K562 (cell line): ENCODE measurements around the gene BPHL. TPM values are rescaled to one million over a fixed set of nuclear protein-coding genes. Genes with fewer than 3 reads are reported as not detected.

Source experiments
- ATAC-seq: fragments of 200-7000 bp; cut with Tn5 transposase; 3 replicates; pipeline ENCODE4 v1.9.1; 2020; ENCODE audit warnings: moderate library complexity
- Bru-seq: library from RNA; stranded (reverse); fragments of 400-500 nt; gene quantifications from one replicate; lab custom pipeline; 2021; lab: Mats Ljungman, UMichigan
- BruChase-seq, 2 experiments: library from RNA; stranded (reverse); fragments of 400-500 nt; gene quantifications; one replicate each; lab custom pipeline; 2021; lab: Mats Ljungman, UMichigan
- BruUV-seq: library from RNA; stranded (reverse); fragments of 400-500 nt; replicated peaks from 2 replicates; lab custom pipeline; 2021; lab: Mats Ljungman, UMichigan
- CTCF ChIA-PET: fragments of 300-600 bp; formaldehyde crosslinking; extraction: SDS; loops from one replicate; lab custom pipeline; 2021; ENCODE audit warnings: low intra/inter-chr PET ratio; lab: Yijun Ruan, JAX
- POLR2A ChIA-PET: fragments of 300-600, 350-650 bp; sonication (Branson Sonifier 250); formaldehyde crosslinking; extraction: SDS; loops from one replicate; lab custom pipeline; 2021; ENCODE audit warnings: antibody characterized with exemption, inconsistent platforms; lab: Yijun Ruan, JAX
- DNase-seq, 4 experiments: peaks; one replicate each; pipeline versions ENCODE4 v3.0.0 to v3.0.0-alpha.2; 2011 to 2018; ENCODE audit warnings: low spot score in 3 of 4, mixed read lengths in 3 of 4; ENCODE audit errors: extremely low read depth in 1 of 4
- FAIRE-seq: peaks from 2 replicates; lab custom pipeline; 2011; peaks lifted over from hg19 to GRCh38; lab: Jason Lieb, UNC
- H2AFZ ChIP-seq: 2 replicates; pipeline ENCODE4 v1.6.0; 2011; ENCODE audit warnings: low read depth, low read length, control low read depth, inconsistent platforms
- H3K27ac ChIP-seq: fragments of 200-600 bp; 3 replicates; pipeline ENCODE4 v1.8.0; 2011; ENCODE audit warnings: low read depth, mild to moderate bottlenecking, control low read depth, inconsistent platforms, low read length, moderate library complexity, mixed read lengths; ENCODE audit errors: extremely low read depth
- H3K27me3 ChIP-seq, 2 experiments: fragments of 300-600 bp in 1 of 2; 2 replicates in 1 of 2; 3 replicates in 1 of 2; pipeline versions ENCODE4 v1.6.0 to v1.8.0; 2011; ENCODE audit warnings: inconsistent platforms in 2 of 2, low read length in 2 of 2, mild to moderate bottlenecking in 1 of 2, mixed read lengths in 1 of 2, moderate library complexity in 1 of 2; ENCODE audit not compliant: control insufficient read depth in 2 of 2, insufficient read depth in 2 of 2
- H3K36me3 ChIP-seq: fragments of 300-600 bp; 3 replicates; pipeline ENCODE4 v1.8.0; 2011; ENCODE audit warnings: mild to moderate bottlenecking, low read length, inconsistent platforms; ENCODE audit not compliant: control insufficient read depth, insufficient read depth
- H3K4me1 ChIP-seq, 2 experiments: fragments of 200-600 bp in 1 of 2; replicated peaks in 1 of 2; 2 replicates in 1 of 2; 3 replicates in 1 of 2; pipeline versions ENCODE4 v1.5.1 to v1.8.0; 2011; ENCODE audit warnings: inconsistent platforms in 2 of 2, low read length in 2 of 2, mild to moderate bottlenecking in 1 of 2, mixed read lengths in 1 of 2, moderate library complexity in 1 of 2; ENCODE audit not compliant: control insufficient read depth in 2 of 2, insufficient read depth in 2 of 2
- H3K4me2 ChIP-seq: 2 replicates; pipeline ENCODE4 v1.6.1; 2011; ENCODE audit warnings: low read length, control low read depth, inconsistent platforms, mixed read lengths; ENCODE audit not compliant: insufficient read depth
- H3K4me3 ChIP-seq: fragments of 200-600 bp; sonication (generic), shearing (Covaris generic); 2 replicates; pipeline ENCODE4 v1.5.1; 2016; ENCODE audit warnings: control low read depth, inconsistent platforms
- H3K79me2 ChIP-seq: fragments of 200-600 bp; 3 replicates; pipeline ENCODE4 v1.8.0; 2011; ENCODE audit warnings: low read length, inconsistent platforms; ENCODE audit not compliant: control insufficient read depth, insufficient read depth
- H3K9ac ChIP-seq, 2 experiments: 2 replicates each; pipeline versions ENCODE4 v1.6.0 to v1.6.1; 2011; ENCODE audit warnings: low read depth in 2 of 2, low read length in 2 of 2, control low read depth in 1 of 2, inconsistent platforms in 1 of 2, mild to moderate bottlenecking in 1 of 2, mixed read lengths in 1 of 2; ENCODE audit not compliant: insufficient read depth in 1 of 2
- H3K9me1 ChIP-seq: one replicate; pipeline ENCODE4 v1.6.0; 2011; ENCODE audit warnings: inconsistent platforms, mild to moderate bottlenecking, low read length, moderate library complexity; ENCODE audit not compliant: control insufficient read depth, insufficient read depth
- H3K9me3 ChIP-seq: replicated peaks from 2 replicates; pipeline ENCODE4 v1.5.1; 2011; ENCODE audit warnings: low read depth, low read length, inconsistent platforms; ENCODE audit not compliant: control insufficient read depth, insufficient read depth
- H4K20me1 ChIP-seq: replicated peaks from 2 replicates; pipeline ENCODE4 v1.6.1; 2011; ENCODE audit warnings: low read length, inconsistent platforms, mixed read lengths; ENCODE audit not compliant: control insufficient read depth, insufficient read depth
- PRPF4 ChIP-seq: fragments of 200-400 bp; formaldehyde crosslinking; IDR thresholded peaks from one replicate; pipeline ENCODE4 v1.6.1; 2017; ENCODE audit warnings: low read length, low read depth, mild to moderate bottlenecking; ENCODE audit not compliant: insufficient read depth, poor library complexity, severe bottlenecking
- ZNF57 ChIP-seq: fragments of 450-650 bp; formaldehyde crosslinking; IDR thresholded peaks from 2 replicates; pipeline ENCODE4 v1.4.0; 2020; ENCODE audit warnings: mild to moderate bottlenecking, moderate library complexity
- WGBS: fragments of 100-300 bp; shearing (Covaris generic); methylation state at CpG from one replicate; pipeline ENCODE4 v1.1.6; 2016; ENCODE audit warnings: low coverage, mixed read lengths; ENCODE audit not compliant: insufficient coverage; ENCODE audit errors: missing lambda C conversion rate; 5-methylcytosine and 5-hydroxymethylcytosine counted together
- in situ Hi-C: fragments of 300-500 bp; cut with MboI; formaldehyde crosslinking; loops from 4 replicates; pipeline ENCODE4 v1.15.0; 2018; ENCODE audit warnings: inconsistent platforms, mixed read lengths
- intact Hi-C: fragments of 100-400 bp; cut with micrococcal nuclease; formaldehyde crosslinking; loops from 2 replicates; pipeline ENCODE4 v1.14.2; 2022
- long read RNA-seq, 3 experiments: library from polyadenylated mRNA in 2 of 3; library from RNA in 1 of 3; unstranded in 2 of 3; stranded (forward) in 1 of 3; transcript quantifications; one replicate each; pipeline ENCODE4 v2.0.0, GENCODE V29; 2019 to 2022
- polyA minus RNA-seq, 3 experiments: library from RNA; depleted of rRNA, polyadenylated mRNA; stranded (reverse); fragments of >200 nt; gene quantifications; 2 replicates each; pipeline ENCODE4 v1.2.3, GENCODE V29; 2011
- polyA plus RNA-seq, 8 experiments: library from polyadenylated mRNA; depleted of rRNA in 4 of 8; stranded (reverse) in 5 of 8; unstranded in 3 of 8; fragments of >200 nt; fragmentation: Nextera tagmentation in 2 of 8; fragmentation: Illumina TruSeq in 1 of 8; extraction: Ambion mirVana in 2 of 8; extraction: Trizol in 1 of 8; gene quantifications; 2 replicates each; pipeline versions ENCODE4 v1.2.1 to v1.2.3, GENCODE V29; 2011 to 2014; ENCODE audit warnings: inconsistent platforms in 1 of 8, missing spikeins in 1 of 8
- total RNA-seq, 7 experiments: library from RNA; depleted of rRNA in 6 of 7; stranded (reverse); fragments of >200 nt in 6 of 7; fragmentation: Illumina TruSeq in 2 of 7; extraction: Trizol in 2 of 7; gene quantifications; 2 replicates each; pipeline versions ENCODE4 v1.2.1 to v1.2.3, GENCODE V29; 2011 to 2021; ENCODE audit warnings: low replicate concordance in 1 of 7
- TF ChIP-seq, protein P1 (sequence below), 2 experiments: fragments of 450-650 bp; IDR thresholded peaks; 2 replicates each; pipeline ENCODE4 v1.6.1; 2016; ENCODE audit warnings: mild to moderate bottlenecking in 2 of 2, borderline replicate concordance in 1 of 2, low read depth in 1 of 2, moderate library complexity in 1 of 2
- TF ChIP-seq, protein P2 (sequence below): sonication (generic); formaldehyde crosslinking; IDR thresholded peaks from 2 replicates; pipeline ENCODE4 v1.8.1; 2022; ENCODE audit warnings: missing genetic modification reagents

The BPHL gene
- 15.8 and 23.9 TPM in 2 replicates for total RNA-seq (2011; cell fraction: chromatin; rRNA removed; ENCODE audit: low replicate concordance)
- 10.9 and 11.7 TPM in 2 replicates for total RNA-seq (2011; cell fraction: nucleolus; rRNA removed)
- 18.0 and 24.7 TPM in 2 replicates for total RNA-seq (2011; cell fraction: nucleoplasm; rRNA removed)
- total RNA-seq (2014; rRNA removed) (4.1 and 6.3 TPM in 2 replicates), total RNA-seq (2014; rRNA removed; fragmentation: Illumina TruSeq; extraction: Trizol) (8.5 and 9.8 TPM in 2 replicates), total RNA-seq (2015; rRNA removed; fragmentation: Illumina TruSeq; extraction: Trizol) (7.1 and 8.2 TPM in 2 replicates), total RNA-seq (2021) (10.3 and 10.4 TPM in 2 replicates), polyA plus RNA-seq (2011; rRNA removed) (14.0 and 17.4 TPM in 2 replicates), polyA plus RNA-seq (2014; fragmentation: Illumina TruSeq; extraction: Trizol) (6.6 and 8.2 TPM in 2 replicates), polyA plus RNA-seq (2014; fragmentation: Nextera tagmentation; extraction: Ambion mirVana) (1 to 10 TPM; 3.5 to 9.3 TPM), polyA plus RNA-seq (2014; rRNA removed) (6.3 and 8.1 TPM in 2 replicates), polyA minus RNA-seq (2011; rRNA and poly(A)+ RNA removed) (9.0 and 11.6 TPM in 2 replicates), Bru-seq, nascent RNA (percentile 67 among the genes with signal in this experiment), BruChase-seq, experiment 1, labeled RNA remaining after a 2-hour chase (percentile 60 among the genes with signal in this experiment), BruChase-seq, experiment 2, labeled RNA remaining after a 6-hour chase (percentile 57 among the genes with signal in this experiment)
- polyA plus RNA-seq (2011; cell fraction: cytosol; rRNA removed): 7.7 and 9.2 TPM in 2 replicates
- polyA plus RNA-seq (2011; cell fraction: nucleus; rRNA removed): 14.9 and 16.2 TPM in 2 replicates
- 6.9 and 17.7 TPM in 2 replicates for polyA plus RNA-seq (2012)
- 5.0 and 10.1 TPM in 2 replicates for polyA minus RNA-seq (2011; cell fraction: cytosol; rRNA and poly(A)+ RNA removed)
- polyA minus RNA-seq (2011; cell fraction: nucleus; rRNA and poly(A)+ RNA removed): 10.9 and 12.1 TPM in 2 replicates
- long read RNA-seq, experiment 1, transcript BPHL-203 (7 exons, 1,928 nt): major isoform, 14 of 19 reads
- long read RNA-seq, experiment 1, partial matches to known transcripts: 1 of 19 reads
- long read RNA-seq, experiment 1, other reads (novel, unspliced or antisense): 3 of 19 reads
- long read RNA-seq, experiment 2, transcript BPHL-203 (7 exons, 1,928 nt): major isoform, 6 of 11 reads
- long read RNA-seq, experiment 2, partial matches to known transcripts: 0 of 11 reads
- long read RNA-seq, experiment 2, other reads (novel, unspliced or antisense): 4 of 11 reads
- long read RNA-seq, experiment 3, transcript BPHL-203 (7 exons, 1,928 nt): major isoform, 12 of 14 reads
- long read RNA-seq, experiment 3, partial matches to known transcripts: 0 of 14 reads
- long read RNA-seq, experiment 3, other reads (novel, unspliced or antisense): 1 of 14 reads

- H2AFZ ChIP-seq: peak within 1 kb of the TSS; percentile 98
- peak within 1 kb of the TSS; percentile 76 for H3K4me3 ChIP-seq
- H3K9me3 ChIP-seq: no peaks in the 10 kb centered on the region
- peaks cover 9% of the 10 kb centered on the region; the same call in 2 of the 3 replicates for H3K79me2 ChIP-seq
- H3K27me3 ChIP-seq: no peaks in the 10 kb centered on the region
- DNase-seq: peak; percentile 97 to 100 (median 100)
- no peaks in the 10 kb centered on the region for H3K9me1 ChIP-seq
- WGBS: under 1% methylated on average over 87 of the region's 89 CpGs
- H3K36me3 ChIP-seq: peaks cover 16% of the 10 kb centered on the region; the same call in 2 of the 3 replicates
- no TSS peak for BruUV-seq
- H3K27ac ChIP-seq: peak within 1 kb of the TSS; percentile 86
- POLR2A ChIA-PET: interaction anchor here (0.6 to 1.4 kb wide), 3 partner anchors 9 to 97 kb away, joined by 3 to 6 read pairs (median 3); no protein-coding TSS in a partner anchor
- peak; percentile 95 for ATAC-seq
- in situ Hi-C loops (no loop called here), intact Hi-C loops (loop anchor here (2.0 to 5.0 kb wide), 2 partner anchors 50 to 121 kb away; partner anchors contain the start of genes NQO2 and RIPK1)
- H3K9ac ChIP-seq: peak within 1 kb of the TSS; percentile 85 to 97
- H3K4me2 ChIP-seq: peak within 1 kb of the TSS; percentile 98
- no peaks in the 10 kb centered on the region; the same call in 1 of the 2 replicates for H4K20me1 ChIP-seq
- CTCF ChIA-PET: no interaction called here
- FAIRE-seq: peak; percentile 93
- H3K4me1 ChIP-seq: peaks cover 8 to 15% of the 10 kb centered on the region in 2 experiments; a peak in 4 of 5 replicates
- TF ChIP-seq ZNF57 (CRISPR knock-in tag) (0 out of 2 replicates have a peak, but pooled peaks have one; percentile 77), PRPF4 (peak; percentile 66)
- TF ChIP-seq, protein P1, sequence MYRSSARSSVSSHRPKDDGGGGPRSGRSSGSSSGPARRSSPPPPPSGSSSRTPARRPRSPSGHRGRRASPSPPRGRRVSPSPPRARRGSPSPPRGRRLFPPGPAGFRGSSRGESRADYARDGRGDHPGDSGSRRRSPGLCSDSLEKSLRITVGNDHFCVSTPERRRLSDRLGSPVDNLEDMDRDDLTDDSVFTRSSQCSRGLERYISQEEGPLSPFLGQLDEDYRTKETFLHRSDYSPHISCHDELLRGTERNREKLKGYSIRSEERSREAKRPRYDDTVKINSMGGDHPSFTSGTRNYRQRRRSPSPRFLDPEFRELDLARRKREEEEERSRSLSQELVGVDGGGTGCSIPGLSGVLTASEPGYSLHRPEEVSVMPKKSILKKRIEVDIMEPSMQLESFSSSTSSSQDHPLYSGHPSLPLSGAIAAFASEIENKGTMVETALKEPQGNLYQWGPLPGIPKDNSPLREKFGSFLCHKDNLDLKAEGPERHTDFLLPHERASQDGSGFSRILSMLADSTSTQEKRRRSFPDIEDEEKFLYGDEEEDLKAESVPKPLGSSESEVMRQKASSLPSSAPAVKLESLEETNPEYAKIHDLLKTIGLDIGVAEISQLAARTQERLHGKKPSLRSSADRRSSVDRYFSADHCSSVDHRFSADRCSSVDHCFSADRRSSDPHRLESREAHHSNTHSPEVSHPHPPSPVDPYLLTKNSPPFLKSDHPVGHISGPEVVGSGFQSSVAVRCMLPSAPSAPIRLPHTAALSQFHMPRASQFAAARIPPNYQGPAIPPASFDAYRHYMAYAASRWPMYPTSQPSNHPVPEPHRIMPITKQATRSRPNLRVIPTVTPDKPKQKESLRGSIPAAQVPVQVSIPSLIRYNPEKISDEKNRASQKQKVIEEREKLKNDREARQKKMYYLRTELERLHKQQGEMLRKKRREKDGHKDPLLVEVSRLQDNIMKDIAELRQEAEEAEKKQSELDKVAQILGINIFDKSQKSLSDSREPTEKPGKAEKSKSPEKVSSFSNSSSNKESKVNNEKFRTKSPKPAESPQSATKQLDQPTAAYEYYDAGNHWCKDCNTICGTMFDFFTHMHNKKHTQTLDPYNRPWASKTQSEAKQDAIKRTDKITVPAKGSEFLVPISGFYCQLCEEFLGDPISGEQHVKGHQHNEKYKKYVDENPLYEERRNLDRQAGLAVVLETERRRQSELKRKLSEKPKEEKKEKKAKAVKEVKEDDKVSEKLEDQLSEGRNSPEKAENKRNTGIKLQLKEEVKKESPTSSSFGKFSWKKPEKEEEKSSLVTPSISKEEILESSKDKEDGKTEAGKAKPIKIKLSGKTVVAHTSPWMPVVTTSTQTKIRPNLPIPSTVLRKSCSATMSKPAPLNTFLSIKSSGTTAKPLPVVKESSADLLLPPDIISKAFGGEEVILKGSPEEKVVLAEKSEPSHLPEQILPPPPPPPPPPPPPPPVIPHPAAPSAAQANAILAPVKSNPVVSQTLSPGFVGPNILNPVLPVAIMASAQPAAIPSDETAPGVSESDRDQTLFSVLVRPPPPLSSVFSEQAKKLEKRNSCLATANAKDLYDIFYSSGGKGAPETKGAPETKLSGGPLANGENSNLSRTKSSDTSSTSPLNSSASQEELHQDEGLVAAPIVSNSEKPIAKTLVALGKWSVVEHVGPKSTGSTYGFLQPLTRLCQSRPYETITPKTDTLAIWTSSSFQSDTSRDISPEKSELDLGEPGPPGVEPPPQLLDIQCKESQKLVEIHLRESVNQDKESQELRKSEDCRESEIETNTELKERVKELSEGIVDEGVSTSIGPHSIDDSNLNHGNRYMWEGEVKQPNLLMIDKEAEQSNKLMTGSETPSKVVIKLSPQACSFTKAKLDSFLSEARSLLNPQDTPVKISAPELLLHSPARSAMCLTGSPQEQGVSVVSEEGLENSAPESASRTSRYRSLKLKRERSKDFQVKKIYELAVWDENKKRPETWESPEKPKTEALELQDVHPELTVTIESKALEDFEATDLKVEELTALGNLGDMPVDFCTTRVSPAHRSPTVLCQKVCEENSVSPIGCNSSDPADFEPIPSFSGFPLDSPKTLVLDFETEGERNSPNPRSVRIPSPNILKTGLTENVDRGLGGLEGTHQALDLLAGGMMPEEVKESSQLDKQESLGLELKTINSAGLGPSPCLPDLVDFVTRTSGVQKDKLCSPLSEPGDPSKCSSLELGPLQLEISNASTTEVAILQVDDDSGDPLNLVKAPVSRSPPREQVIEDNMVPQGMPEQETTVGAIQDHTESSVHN (IDR thresholded peaks at IDR 0.05; ENCODE audit: borderline replicate concordance in 1 of 2, low read depth in 1 of 2): no peak
- TF ChIP-seq, protein P2, sequence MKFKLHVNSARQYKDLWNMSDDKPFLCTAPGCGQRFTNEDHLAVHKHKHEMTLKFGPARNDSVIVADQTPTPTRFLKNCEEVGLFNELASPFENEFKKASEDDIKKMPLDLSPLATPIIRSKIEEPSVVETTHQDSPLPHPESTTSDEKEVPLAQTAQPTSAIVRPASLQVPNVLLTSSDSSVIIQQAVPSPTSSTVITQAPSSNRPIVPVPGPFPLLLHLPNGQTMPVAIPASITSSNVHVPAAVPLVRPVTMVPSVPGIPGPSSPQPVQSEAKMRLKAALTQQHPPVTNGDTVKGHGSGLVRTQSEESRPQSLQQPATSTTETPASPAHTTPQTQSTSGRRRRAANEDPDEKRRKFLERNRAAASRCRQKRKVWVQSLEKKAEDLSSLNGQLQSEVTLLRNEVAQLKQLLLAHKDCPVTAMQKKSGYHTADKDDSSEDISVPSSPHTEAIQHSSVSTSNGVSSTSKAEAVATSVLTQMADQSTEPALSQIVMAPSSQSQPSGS: peak; percentile 58; the same call in 1 of the 2 replicates
Observed at GRCh38 chr6:3118353-3119039, at the start of gene BPHL. Gene BPHL, plus strand, starts transcription at chr6:3118711. Its CDS starts 30 bp downstream, at chr6:3118741.
